ENCODE results near the gene FPGS.

Gene FPGS

DNA sequence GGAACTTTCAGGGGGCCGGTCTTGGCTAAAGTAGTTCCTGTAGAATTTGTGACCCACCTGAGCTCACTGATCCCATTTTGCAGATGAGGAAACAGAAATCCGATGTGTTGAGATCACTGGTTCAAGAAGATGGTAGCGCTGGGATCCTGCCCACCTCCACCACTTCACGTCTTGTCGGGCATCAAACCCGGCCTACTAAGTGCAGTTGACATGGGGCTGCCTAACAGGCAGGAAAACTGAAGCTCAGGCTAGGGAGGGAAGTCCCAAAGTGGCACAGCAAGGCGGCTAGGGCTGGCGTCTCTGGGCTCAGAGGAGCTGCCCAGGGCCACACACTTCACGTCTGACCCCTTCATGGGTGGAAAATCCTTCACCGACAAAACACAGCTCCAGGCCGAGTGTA lies 52.3 kb downstream of the FPGS start:
- TF ChIP-seq, protein P1, sequence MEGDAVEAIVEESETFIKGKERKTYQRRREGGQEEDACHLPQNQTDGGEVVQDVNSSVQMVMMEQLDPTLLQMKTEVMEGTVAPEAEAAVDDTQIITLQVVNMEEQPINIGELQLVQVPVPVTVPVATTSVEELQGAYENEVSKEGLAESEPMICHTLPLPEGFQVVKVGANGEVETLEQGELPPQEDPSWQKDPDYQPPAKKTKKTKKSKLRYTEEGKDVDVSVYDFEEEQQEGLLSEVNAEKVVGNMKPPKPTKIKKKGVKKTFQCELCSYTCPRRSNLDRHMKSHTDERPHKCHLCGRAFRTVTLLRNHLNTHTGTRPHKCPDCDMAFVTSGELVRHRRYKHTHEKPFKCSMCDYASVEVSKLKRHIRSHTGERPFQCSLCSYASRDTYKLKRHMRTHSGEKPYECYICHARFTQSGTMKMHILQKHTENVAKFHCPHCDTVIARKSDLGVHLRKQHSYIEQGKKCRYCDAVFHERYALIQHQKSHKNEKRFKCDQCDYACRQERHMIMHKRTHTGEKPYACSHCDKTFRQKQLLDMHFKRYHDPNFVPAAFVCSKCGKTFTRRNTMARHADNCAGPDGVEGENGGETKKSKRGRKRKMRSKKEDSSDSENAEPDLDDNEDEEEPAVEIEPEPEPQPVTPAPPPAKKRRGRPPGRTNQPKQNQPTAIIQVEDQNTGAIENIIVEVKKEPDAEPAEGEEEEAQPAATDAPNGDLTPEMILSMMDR (IDR thresholded peaks at IDR 0.05), result no peak

DNA sequence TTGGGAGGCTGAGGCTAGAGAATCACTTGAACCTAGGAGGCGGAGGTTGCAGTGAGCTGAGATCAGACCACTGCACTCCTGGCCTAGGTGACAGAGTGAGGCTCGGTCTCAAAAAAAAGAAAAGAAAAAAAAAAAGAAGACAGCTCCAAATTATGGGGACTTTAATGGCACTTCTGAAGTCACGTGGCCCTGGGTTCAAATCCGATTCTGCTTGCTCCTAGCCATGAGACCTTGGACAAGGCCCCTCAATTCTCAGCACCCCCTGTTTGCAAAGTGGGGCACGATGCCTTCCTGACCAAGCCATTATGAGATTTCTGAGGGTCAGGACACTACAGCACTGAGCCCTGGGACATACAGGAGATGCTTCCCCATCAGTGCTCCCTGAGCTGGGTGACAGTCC lies 52.8 kb downstream of the FPGS start:
- peak overlapping the region; percentile 80 to 82 for H3K27ac ChIP-seq
- H3K9me3 ChIP-seq, result no peaks in the 10 kb centered on the region
- intact Hi-C loops (cut with DNase I; ENCODE audit: low total_unique reads), result no loop called here
- no peaks in the 10 kb centered on the region for H3K27me3 ChIP-seq
- peaks cover 5 to 78% (median 50%) of the 10 kb centered on the region in 4 donors for H3K4me1 ChIP-seq
- no peak overlapping the region for H3K4me3 ChIP-seq
- no peaks in the 10 kb centered on the region for H3K36me3 ChIP-seq
- no peak for DNase-seq
- TF ChIP-seq, protein P1 (IDR thresholded peaks at IDR 0.05), result no peak

More for the DNA sequence above, 52.3 kb downstream of the FPGS start:
- no peak for DNase-seq
- Histone ChIP-seq H3K4me1 (peaks cover 5 to 73% (median 50%) of the 10 kb centered on the region in 4 donors), H3K9me3 (no peaks in the 10 kb centered on the region), H3K27ac (peak overlapping the region; percentile 80 to 82), H3K4me3 (peak overlapping the region; percentile 54 to 71), H3K36me3 (peaks cover 0 to 5% (median 5%) of the 10 kb centered on the region in 3 donors), H3K27me3 (no peaks in the 10 kb centered on the region)
- intact Hi-C loops (cut with DNase I; ENCODE audit: low total_unique reads), result no loop called here

DNA sequence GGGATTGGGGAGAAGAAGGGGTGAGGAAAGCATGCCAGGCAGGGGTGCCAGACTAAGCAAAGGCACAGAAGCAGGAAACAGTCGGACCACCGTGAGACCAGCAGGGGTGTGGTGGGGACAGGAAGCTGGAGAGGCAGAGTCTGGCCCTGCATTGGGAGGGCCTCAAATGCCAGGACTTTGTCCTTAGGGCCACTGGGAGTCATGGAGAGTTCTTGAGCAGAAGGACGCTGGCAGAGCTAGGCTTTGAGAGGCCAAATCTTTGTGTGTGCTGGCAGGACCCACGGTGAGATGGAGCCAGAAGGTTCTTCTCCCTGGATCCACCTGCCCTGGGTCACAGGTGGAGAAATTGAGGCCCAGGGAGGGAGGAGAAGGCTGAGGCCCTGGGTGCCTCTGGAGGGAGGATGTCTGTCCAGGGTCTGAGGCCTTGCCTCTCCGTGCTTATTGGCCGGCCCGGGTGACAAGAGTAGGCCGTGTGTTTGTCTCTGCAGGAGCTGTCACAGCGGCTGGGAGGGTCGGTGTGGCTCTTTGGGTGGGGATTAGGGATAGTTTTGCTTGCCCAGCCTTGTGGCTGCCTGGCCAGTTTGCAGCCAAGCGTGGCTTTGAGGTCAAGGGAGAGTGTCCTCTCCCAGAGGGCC lies 53.5 kb downstream of the FPGS start:
- Histone ChIP-seq H3K27ac (peak overlapping the region; percentile 80 to 82), H3K9me3 (no peaks in the 10 kb centered on the region), H3K4me3 (no peak overlapping the region), H3K36me3 (no peaks in the 10 kb centered on the region), H3K27me3 (no peaks in the 10 kb centered on the region), H3K4me1 (peaks cover 5 to 84% (median 48%) of the 10 kb centered on the region in 4 donors)
- no peak for DNase-seq
- intact Hi-C loops (cut with DNase I; ENCODE audit: low total_unique reads), result no loop called here
- TF ChIP-seq, protein P1 (IDR thresholded peaks at IDR 0.05), result no peak

DNA sequence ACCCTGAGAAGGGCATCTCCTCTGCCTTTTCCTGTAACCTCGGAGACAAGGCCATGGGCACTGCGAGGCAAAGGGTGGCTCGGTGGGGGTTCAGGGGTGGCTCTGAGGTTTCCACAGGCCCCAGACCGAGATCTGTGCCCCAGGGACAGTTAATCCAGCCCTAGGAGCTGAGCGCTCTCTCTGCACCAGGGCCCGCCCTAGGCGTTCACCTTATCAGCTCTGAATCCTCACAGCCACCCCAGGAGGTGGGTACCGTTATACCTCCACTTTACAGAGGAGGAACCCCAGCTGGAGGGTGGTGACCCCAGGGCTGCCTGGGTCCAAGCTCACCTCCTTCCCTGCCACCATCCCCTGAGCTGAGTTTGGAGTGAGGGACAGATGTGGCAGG lies 54.0 kb downstream of the FPGS start:
- Histone ChIP-seq H3K27ac (peak overlapping the region; percentile 80 to 82), H3K27me3 (no peaks in the 10 kb centered on the region), H3K4me1 (peaks cover 5 to 88% (median 46%) of the 10 kb centered on the region in 4 donors), H3K9me3 (no peaks in the 10 kb centered on the region), H3K36me3 (no peaks in the 10 kb centered on the region), H3K4me3 (no peak overlapping the region)
- TF ChIP-seq, protein P1 (IDR thresholded peaks at IDR 0.05), result no peak
- intact Hi-C loops (cut with DNase I; ENCODE audit: low total_unique reads), result no loop called here
- no peak for DNase-seq

DNA sequence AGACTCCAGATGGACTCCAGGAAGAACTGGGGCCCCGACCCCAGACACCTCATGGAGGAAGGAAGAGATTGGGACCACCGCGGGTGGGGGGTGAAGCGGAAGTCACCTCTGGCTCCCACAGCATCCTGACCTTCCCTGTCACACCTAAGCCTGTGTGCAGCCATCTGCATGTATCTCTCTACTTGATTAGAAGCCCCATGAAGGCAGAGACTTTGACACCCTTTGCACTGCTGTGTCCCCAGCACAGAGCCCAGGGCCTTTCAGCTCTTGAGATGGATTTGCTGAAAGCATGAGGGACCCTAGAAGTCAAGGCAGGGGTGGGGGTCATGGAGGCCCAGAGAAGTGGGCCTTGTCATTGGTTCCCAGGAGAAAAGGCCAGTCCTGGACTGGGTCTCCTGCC lies 54.6 kb downstream of the FPGS start:
- TF ChIP-seq, protein P1 (IDR thresholded peaks at IDR 0.05), result no peak
- Histone ChIP-seq H3K36me3 (no peaks in the 10 kb centered on the region), H3K9me3 (no peaks in the 10 kb centered on the region), H3K4me3 (no peak overlapping the region), H3K27me3 (no peaks in the 10 kb centered on the region), H3K27ac (peak overlapping the region; percentile 80 to 82), H3K4me1 (peaks cover 11 to 88% (median 47%) of the 10 kb centered on the region in 4 donors)
- no peak for DNase-seq
- intact Hi-C loops (cut with DNase I; ENCODE audit: low total_unique reads), result no loop called here
